PC-9 (cell line): ENCODE results near the gene HBA1. TPM values are rescaled to one million over a fixed set of nuclear protein-coding genes. Genes with fewer than 3 reads are reported as not detected.
"Not testable (repeated sequence)": the region's sequence is repeated elsewhere in the genome, so short reads cannot be mapped to it uniquely, and the experiment has no call there.

Experiments
- BruUV-seq: library from RNA; stranded (reverse); fragments of 400-500 nt; replicated peaks from 2 replicates; lab custom pipeline; 2021; lab: Mats Ljungman, UMichigan
- CTCF ChIA-PET: fragments of 300-600 bp; sonication (Branson Sonifier 250); formaldehyde crosslinking; loops from one replicate; lab custom pipeline; 2022; ENCODE audit warnings: antibody characterized with exemption; lab: Charles Lee
- POLR2A ChIA-PET: fragments of 300-600 bp; sonication (Branson Sonifier 250); formaldehyde crosslinking; loops from one replicate; lab custom pipeline; 2022; ENCODE audit warnings: antibody characterized with exemption; ENCODE audit not compliant: unreplicated experiment; lab: Charles Lee
- DNase-seq, 2 experiments: peaks; one replicate each; pipeline versions ENCODE4 v3.0.0 to v3.0.0-alpha.2; 2015 to 2022; ENCODE audit warnings: mixed read lengths in 1 of 2
- H2AFZ ChIP-seq: fragments of 200-600 bp; sonication (generic); 2 replicates; pipeline ENCODE4 v1.8.1; 2017; ENCODE audit warnings: antibody characterized with exemption
- H3F3A ChIP-seq: fragments of 200-600 bp; sonication (generic); 2 replicates; pipeline ENCODE4 v1.8.1; 2017; ENCODE audit warnings: antibody characterized with exemption, mild to moderate bottlenecking, low read depth; ENCODE audit not compliant: insufficient read depth
- H3K27ac ChIP-seq: fragments of 200-600 bp; sonication (generic); 2 replicates; pipeline ENCODE4 v1.6.1; 2016; ENCODE audit warnings: mixed run types
- H3K27me3 ChIP-seq: fragments of 200-600 bp; sonication (generic); 2 replicates; pipeline ENCODE4 v1.6.1; 2016; ENCODE audit warnings: low read depth, mixed run types; ENCODE audit not compliant: insufficient read depth
- H3K36me3 ChIP-seq: fragments of 200-600 bp; sonication (generic); 2 replicates; pipeline ENCODE4 v1.6.1; 2016; ENCODE audit warnings: low read depth, mixed run types
- H3K4me1 ChIP-seq: fragments of 200-600 bp; sonication (generic); replicated peaks from 2 replicates; pipeline ENCODE4 v1.6.1; 2016; ENCODE audit warnings: mixed run types; ENCODE audit not compliant: insufficient read depth
- H3K4me2 ChIP-seq: fragments of 200-600 bp; sonication (generic); 2 replicates; pipeline ENCODE4 v1.6.1; 2017; ENCODE audit warnings: mixed run types
- H3K4me3 ChIP-seq: fragments of 200-600 bp; sonication (generic); 2 replicates; pipeline ENCODE4 v1.6.1; 2016; ENCODE audit warnings: mixed run types
- H3K79me2 ChIP-seq: fragments of 200-600 bp; sonication (generic); 2 replicates; pipeline ENCODE4 v1.6.1; 2017; ENCODE audit warnings: low read depth, mixed run types
- H3K9me2 ChIP-seq: fragments of 200-600 bp; sonication (generic); 2 replicates; pipeline ENCODE4 v1.8.1; 2017; ENCODE audit warnings: mild to moderate bottlenecking; ENCODE audit not compliant: insufficient read depth
- H3K9me3 ChIP-seq: fragments of 200-600 bp; sonication (generic); 2 replicates; pipeline ENCODE4 v1.8.1; 2016; ENCODE audit warnings: low read depth; ENCODE audit not compliant: insufficient read depth
- H4K20me1 ChIP-seq: fragments of 200-600 bp; sonication (generic); 2 replicates; pipeline ENCODE4 v1.8.1; 2017; ENCODE audit not compliant: insufficient read depth
- EZH2 ChIP-seq: fragments of 200-600 bp; sonication (generic); IDR thresholded peaks from 2 replicates; pipeline ENCODE4 v1.8.0; 2017; ENCODE audit warnings: antibody characterized with exemption, low read depth
- intact Hi-C: fragments of 100-400 bp; cut with micrococcal nuclease; formaldehyde crosslinking; loops from one replicate; pipeline ENCODE4 v1.10.0; 2022; ENCODE audit not compliant: unreplicated experiment
- total RNA-seq: library from RNA; stranded (reverse); gene quantifications from 2 replicates; pipeline ENCODE4 v1.2.3, GENCODE V29; 2021
- TF ChIP-seq, protein P1 (sequence below): fragments of 200-600 bp; sonication (generic); conservative IDR thresholded peaks from 2 replicates; pipeline ENCODE4 v1.6.1; 2017; ENCODE audit warnings: mixed run types, antibody characterized with exemption, mild to moderate bottlenecking, moderate library complexity

Gene HBA1
- total RNA-seq, 1 experiment from 2014 or later = not detected

DNA sequence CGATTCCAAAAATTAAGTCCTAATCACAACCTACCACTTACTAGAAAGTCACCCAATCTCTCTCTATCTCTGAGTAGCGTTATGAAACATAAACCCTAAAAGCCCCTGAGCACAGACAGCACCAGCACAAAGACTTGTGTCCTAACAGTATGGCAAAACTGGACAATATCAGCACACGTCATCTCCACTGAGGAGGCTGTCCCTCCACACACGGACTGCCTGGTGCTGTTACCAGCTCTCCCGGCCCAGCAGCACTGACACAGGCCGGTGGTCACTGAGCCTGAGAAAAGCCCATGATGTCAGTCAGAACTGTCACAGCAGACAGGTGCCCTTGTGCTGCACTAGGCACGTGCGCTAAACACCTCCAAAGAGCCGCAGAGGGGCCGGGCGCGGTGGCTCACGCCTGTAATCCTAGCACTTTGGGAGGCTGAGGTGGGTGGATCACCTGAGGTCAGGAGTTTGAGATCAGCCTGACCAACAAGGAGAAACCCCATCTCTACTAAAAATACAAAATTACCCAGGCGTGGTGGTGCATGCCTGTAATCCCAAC, 35.2 kb downstream of the HBA1 start:
- Histone ChIP-seq H3K79me2 (0 out of 2 replicates have a peak, but pooled peaks cover 22% of the 10 kb centered on the region), H4K20me1 (peaks cover 60% of the 10 kb centered on the region), H3K36me3 (peaks cover 20% of the 10 kb centered on the region; the same call in 1 of the 2 replicates)
- intact Hi-C loops, H3K9me3 ChIP-seq, H3K4me1 ChIP-seq, CTCF ChIA-PET, BruUV-seq, H3K4me3 ChIP-seq, DNase-seq, H3K27ac ChIP-seq, H3K27me3 ChIP-seq, H2AFZ ChIP-seq, H3K9me2 ChIP-seq, H3F3A ChIP-seq, POLR2A ChIA-PET, H3K4me2 ChIP-seq: not testable (repeated sequence)

DNA sequence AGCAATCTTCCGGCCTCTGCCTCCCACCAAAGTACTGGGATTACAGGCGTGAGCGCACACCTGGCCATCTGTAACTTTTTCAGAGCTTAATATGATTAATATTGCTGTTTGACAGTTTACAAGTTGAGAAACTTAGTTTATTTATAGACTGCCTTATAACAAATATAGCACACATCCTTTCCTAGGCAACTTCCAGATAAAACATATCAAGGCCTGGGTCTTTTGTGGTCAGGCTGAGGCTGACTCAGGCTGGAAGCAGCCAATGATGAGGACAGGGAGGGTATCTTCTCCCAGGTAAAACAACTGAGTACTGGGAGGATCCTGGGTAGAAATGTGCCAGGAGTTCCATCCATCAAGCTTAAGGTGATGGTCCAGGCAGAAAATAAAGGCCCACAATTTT, 36.5 kb downstream of the HBA1 start:
- TF ChIP-seq, protein P1, sequence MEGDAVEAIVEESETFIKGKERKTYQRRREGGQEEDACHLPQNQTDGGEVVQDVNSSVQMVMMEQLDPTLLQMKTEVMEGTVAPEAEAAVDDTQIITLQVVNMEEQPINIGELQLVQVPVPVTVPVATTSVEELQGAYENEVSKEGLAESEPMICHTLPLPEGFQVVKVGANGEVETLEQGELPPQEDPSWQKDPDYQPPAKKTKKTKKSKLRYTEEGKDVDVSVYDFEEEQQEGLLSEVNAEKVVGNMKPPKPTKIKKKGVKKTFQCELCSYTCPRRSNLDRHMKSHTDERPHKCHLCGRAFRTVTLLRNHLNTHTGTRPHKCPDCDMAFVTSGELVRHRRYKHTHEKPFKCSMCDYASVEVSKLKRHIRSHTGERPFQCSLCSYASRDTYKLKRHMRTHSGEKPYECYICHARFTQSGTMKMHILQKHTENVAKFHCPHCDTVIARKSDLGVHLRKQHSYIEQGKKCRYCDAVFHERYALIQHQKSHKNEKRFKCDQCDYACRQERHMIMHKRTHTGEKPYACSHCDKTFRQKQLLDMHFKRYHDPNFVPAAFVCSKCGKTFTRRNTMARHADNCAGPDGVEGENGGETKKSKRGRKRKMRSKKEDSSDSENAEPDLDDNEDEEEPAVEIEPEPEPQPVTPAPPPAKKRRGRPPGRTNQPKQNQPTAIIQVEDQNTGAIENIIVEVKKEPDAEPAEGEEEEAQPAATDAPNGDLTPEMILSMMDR = no peak
- no peak for TF ChIP-seq EZH2
- peaks cover 59% of the 10 kb centered on the region for H4K20me1 ChIP-seq
- CTCF ChIA-PET = interaction anchor here (0.6 kb wide), 1 partner anchor 116 kb away, joined by 8 read pairs; no protein-coding TSS in a partner anchor
- POLR2A ChIA-PET = interaction anchor here (0.6 kb wide), 1 partner anchor 8 kb away, joined by 3 read pairs; no protein-coding TSS in a partner anchor
- BruUV-seq = no TSS peak
- no peaks in the 10 kb centered on the region for H3K9me3 ChIP-seq
- no peak overlapping the region for H2AFZ ChIP-seq
- H3F3A ChIP-seq = peaks cover 10% of the 10 kb centered on the region
- H3K4me2 ChIP-seq = no peak overlapping the region
- no peak overlapping the region for H3K4me3 ChIP-seq
- 0 out of 2 replicates have a peak, but pooled peaks cover 23% of the 10 kb centered on the region for H3K79me2 ChIP-seq
- no peak for DNase-seq
- H3K4me1 ChIP-seq = no peaks in the 10 kb centered on the region
- no peak overlapping the region for H3K27ac ChIP-seq
- intact Hi-C loops = no loop called here
- H3K36me3 ChIP-seq = peaks cover 20% of the 10 kb centered on the region; the same call in 1 of the 2 replicates
- no peaks in the 10 kb centered on the region for H3K27me3 ChIP-seq
- H3K9me2 ChIP-seq = no peaks in the 10 kb centered on the region

DNA sequence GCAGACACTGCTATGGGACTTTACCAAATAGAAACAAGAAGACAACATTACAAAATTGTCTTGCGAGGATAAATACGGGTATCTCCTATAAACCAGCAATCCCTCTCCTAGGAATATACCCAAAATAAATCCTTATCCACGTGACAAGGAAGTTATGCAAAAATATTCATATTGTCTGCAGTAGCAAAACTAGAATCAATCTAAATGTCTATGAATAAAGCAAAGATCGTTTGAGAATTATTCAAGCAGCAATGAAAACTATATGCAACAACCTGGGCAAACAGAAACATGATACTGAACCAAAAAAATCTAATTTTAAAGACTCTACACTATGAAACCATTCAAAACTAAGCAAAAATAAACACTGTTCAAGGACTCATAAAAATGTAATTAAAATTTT, 43.5 kb downstream of the HBA1 start:
- Histone ChIP-seq H3K79me2 (peaks cover 48% of the 10 kb centered on the region), H2AFZ (no peak overlapping the region), H3F3A (peaks cover 12% of the 10 kb centered on the region; the same call in 1 of the 2 replicates), H3K4me3 (no peak overlapping the region), H3K36me3 (peaks cover 28% of the 10 kb centered on the region), H4K20me1 (peaks cover 34% of the 10 kb centered on the region), H3K4me2 (no peak overlapping the region), H3K4me1 (no peaks in the 10 kb centered on the region), H3K9me2 (no peaks in the 10 kb centered on the region), H3K27me3 (no peaks in the 10 kb centered on the region), H3K27ac (no peak overlapping the region), H3K9me3 (no peaks in the 10 kb centered on the region)
- CTCF ChIA-PET = no interaction called here
- no peak for DNase-seq
- no TSS peak for BruUV-seq
- TF ChIP-seq, protein P1 = no peak
- no peak for TF ChIP-seq EZH2
- POLR2A ChIA-PET = no interaction called here
- intact Hi-C loops = no loop called here

Other genes with a start within 250 kb of the HBA1 start
- gene POLR3K, start 123.1 kb upstream of the HBA1 start, total RNA-seq = 33.5 and 38.4 TPM in 2 replicates
- 60.8 and 61.4 TPM in 2 replicates for gene SNRNP25, start 122.9 kb upstream of the HBA1 start, total RNA-seq
- gene RHBDF1, start 104.0 kb upstream of the HBA1 start, total RNA-seq = 51.4 and 62.9 TPM in 2 replicates
- 86.2 and 138 TPM in 2 replicates for gene MPG, start 98.5 kb upstream of the HBA1 start, total RNA-seq
- gene NPRL3, start 38.0 kb upstream of the HBA1 start, total RNA-seq = 56.8 and 66.6 TPM in 2 replicates
- gene HBZ, start 24.0 kb upstream of the HBA1 start, total RNA-seq = not detected in 2 replicates
- gene HBM, start 10.7 kb upstream of the HBA1 start, total RNA-seq = not detected in 2 replicates
- not detected in 2 replicates for gene HBA2, start 3.8 kb upstream of the HBA1 start, total RNA-seq
- gene HBQ1, start 3.8 kb downstream of the HBA1 start, total RNA-seq = not detected in 2 replicates
- gene LUC7L, start 52.8 kb downstream of the HBA1 start, total RNA-seq = 64.3 and 66.9 TPM in 2 replicates
- 126 and 131 TPM in 2 replicates for gene FAM234A, start 58.1 kb downstream of the HBA1 start, total RNA-seq
- gene RGS11, start 99.3 kb downstream of the HBA1 start, total RNA-seq = not detected in 2 replicates
- gene ARHGDIG, start 103.9 kb downstream of the HBA1 start, total RNA-seq = not detected in 2 replicates
- gene PDIA2, start 106.5 kb downstream of the HBA1 start, total RNA-seq = not detected in 2 replicates
- gene AXIN1, start 176.0 kb downstream of the HBA1 start, total RNA-seq = 42.0 and 51.2 TPM in 2 replicates
- 130 and 150 TPM in 2 replicates for gene MRPL28, start 193.9 kb downstream of the HBA1 start, total RNA-seq
- 41.4 and 45.6 TPM in 2 replicates for gene PGAP6, start 205.3 kb downstream of the HBA1 start, total RNA-seq
- gene NME4, start 220.5 kb downstream of the HBA1 start, total RNA-seq = 157 and 159 TPM in 2 replicates
- 65.4 and 78.4 TPM in 2 replicates for gene DECR2, start 225.2 kb downstream of the HBA1 start, total RNA-seq
- 38.4 and 42.4 TPM in 2 replicates for gene RAB11FIP3, start 249.0 kb downstream of the HBA1 start, total RNA-seq